Effector memory CD4-positive, alpha-beta T cell (primary cell): ENCODE data around the gene SLC17A7.

Experiments
- DNase-seq, 3 donors: peaks; one replicate each; pipeline ENCODE4 v3.0.0-alpha.2; 2020
- H3K27ac ChIP-seq: 2 replicates; pipeline ENCODE4 v1.7.0; 2013; ENCODE audit warnings: mild to moderate bottlenecking, low read length, moderate library complexity; ENCODE audit not compliant: insufficient read depth, poor library complexity, severe bottlenecking
- H3K27me3 ChIP-seq: replicated peaks from 2 replicates; pipeline ENCODE4 v1.7.0; 2013; ENCODE audit warnings: mild to moderate bottlenecking, low read length; ENCODE audit not compliant: insufficient read depth, control insufficient read depth, poor library complexity, severe bottlenecking
- H3K36me3 ChIP-seq: 2 replicates; pipeline ENCODE4 v1.7.0; 2013; ENCODE audit warnings: mild to moderate bottlenecking, low read length, moderate library complexity; ENCODE audit not compliant: control insufficient read depth, insufficient read depth
- H3K4me1 ChIP-seq: 2 replicates; pipeline ENCODE4 v1.7.0; 2013; ENCODE audit warnings: low read length, mild to moderate bottlenecking; ENCODE audit not compliant: control insufficient read depth, insufficient read depth, poor library complexity, severe bottlenecking
- H3K4me3 ChIP-seq: 2 replicates; pipeline ENCODE4 v1.7.0; 2013; ENCODE audit warnings: low read length, low read depth, mild to moderate bottlenecking; ENCODE audit not compliant: insufficient read depth, poor library complexity, severe bottlenecking
- H3K9me3 ChIP-seq: 2 replicates; pipeline ENCODE4 v1.7.0; 2013; ENCODE audit warnings: mild to moderate bottlenecking, low read length, moderate library complexity; ENCODE audit not compliant: control insufficient read depth

The SLC17A7 gene

GRCh38 chr19:49380391-49380790 lies 60.9 kb downstream of the SLC17A7 start:
- Histone ChIP-seq H3K27ac (no peak overlapping the region), H3K9me3 (no peaks in the 10 kb centered on the region), H3K27me3 (no peaks in the 10 kb centered on the region), H3K36me3 (no peaks in the 10 kb centered on the region), H3K4me3 (no peak overlapping the region), H3K4me1 (no peaks in the 10 kb centered on the region)
- no peak for DNase-seq
